Caco-2 (cell line): ENCODE data around the gene MGLL. TPM values are rescaled to one million over a fixed set of nuclear protein-coding genes. Genes with fewer than 3 reads are reported as not detected.

ENCODE experiments used
- BruUV-seq: library from RNA; stranded (reverse); fragments of 400-500 nt; replicated peaks from 2 replicates; lab custom pipeline; 2021; lab: Mats Ljungman, UMichigan
- CTCF ChIA-PET: fragments of 300-600 bp; sonication (Branson Sonifier 250); formaldehyde crosslinking; loops from one replicate; lab custom pipeline; 2022; ENCODE audit warnings: antibody characterized with exemption; lab: Charles Lee
- POLR2A ChIA-PET: fragments of 300-600 bp; sonication (Branson Sonifier 250); formaldehyde crosslinking; loops from one replicate; lab custom pipeline; 2022; ENCODE audit warnings: antibody characterized with exemption; lab: Charles Lee
- DNase-seq, 2 experiments: peaks; one replicate each; pipeline versions ENCODE4 v3.0.0 to v3.0.0-alpha.2; 2020 to 2022
- H3K27me3 ChIP-seq: replicated peaks from 2 replicates; pipeline ENCODE4 v1.6.0; 2011; ENCODE audit warnings: low read length; ENCODE audit not compliant: control insufficient read depth, insufficient read depth
- H3K36me3 ChIP-seq: 2 replicates; pipeline ENCODE4 v1.5.1; 2011; ENCODE audit warnings: low read length; ENCODE audit not compliant: control insufficient read depth, insufficient read depth
- H3K4me1 ChIP-seq: fragments of 250-450 bp; sonication (Bioruptor Pico); 2 replicates; pipeline ENCODE4 v1.5.1; 2020; ENCODE audit warnings: mild to moderate bottlenecking
- H3K4me3 ChIP-seq: 2 replicates; pipeline ENCODE4 v1.5.1; 2011; ENCODE audit warnings: low read depth, mild to moderate bottlenecking, control low read depth, low read length
- H3K9me3 ChIP-seq: fragments of 250-450 bp; sonication (Bioruptor Pico); 2 replicates; pipeline ENCODE4 v1.5.1; 2020; ENCODE audit warnings: mild to moderate bottlenecking, moderate library complexity
- H3K27ac Mint-ChIP-seq: one replicate; pipeline ENCODE4 v1.8.0; 2022; ENCODE audit warnings: mixed read lengths; ENCODE audit not compliant: unreplicated experiment
- H3K27me3 Mint-ChIP-seq: one replicate; pipeline ENCODE4 v1.8.0; 2022; ENCODE audit warnings: mixed read lengths; ENCODE audit not compliant: insufficient read depth, unreplicated experiment
- H3K36me3 Mint-ChIP-seq: one replicate; pipeline ENCODE4 v1.8.0; 2022; ENCODE audit warnings: mild to moderate bottlenecking, mixed read lengths; ENCODE audit not compliant: insufficient read depth, unreplicated experiment
- H3K4me1 Mint-ChIP-seq: one replicate; pipeline ENCODE4 v1.8.0; 2022; ENCODE audit warnings: low read depth, mixed read lengths; ENCODE audit not compliant: unreplicated experiment
- H3K4me3 Mint-ChIP-seq: one replicate; pipeline ENCODE4 v1.8.0; 2022; ENCODE audit warnings: mild to moderate bottlenecking, moderate library complexity, mixed read lengths; ENCODE audit not compliant: unreplicated experiment
- H3K9me3 Mint-ChIP-seq: one replicate; pipeline ENCODE4 v1.8.0; 2022; ENCODE audit warnings: mixed read lengths; ENCODE audit not compliant: unreplicated experiment
- CTCF ChIP-seq, 2 experiments: fragments of 200-600 bp in 1 of 2; IDR thresholded peaks; 1 replicate in 1 of 2; 2 replicates in 1 of 2; pipeline versions ENCODE4 v1.5.1 to v1.8.0; 2011 to 2022; ENCODE audit warnings: antibody characterized with exemption in 1 of 2, control low read depth in 1 of 2, inconsistent platforms in 1 of 2, low read depth in 1 of 2, low read length in 1 of 2, mild to moderate bottlenecking in 1 of 2, moderate library complexity in 1 of 2; ENCODE audit not compliant: insufficient read depth in 1 of 2, severe bottlenecking in 1 of 2, unreplicated experiment in 1 of 2
- intact Hi-C: fragments of 100-400 bp; cut with micrococcal nuclease; formaldehyde crosslinking; loops from one replicate; pipeline ENCODE4 v1.10.0; 2022; ENCODE audit not compliant: unreplicated experiment
- total RNA-seq: library from RNA; stranded (reverse); gene quantifications from 2 replicates; pipeline ENCODE4 v1.2.3, GENCODE V29; 2022

The MGLL gene
- total RNA-seq, 1 experiment from 2014 or later: 7.8 TPM

DNA sequence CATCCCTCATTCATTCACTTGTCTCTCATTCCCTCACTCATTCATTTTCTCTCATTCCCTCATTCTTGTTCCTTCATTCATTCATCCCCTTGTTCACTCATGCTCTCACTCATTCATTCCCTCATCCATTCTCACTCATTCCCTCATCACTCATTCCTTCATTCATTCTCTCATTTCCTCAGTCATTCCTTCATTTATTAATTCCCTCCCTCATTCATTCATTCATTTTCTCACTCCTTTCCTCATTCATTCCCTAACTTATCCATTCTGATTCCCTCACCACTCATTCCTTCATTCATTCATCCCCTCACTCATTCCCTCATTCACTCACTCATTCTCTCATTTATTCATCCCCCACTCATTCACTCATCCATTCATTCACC lies 135.8 kb downstream of the MGLL start:
- Histone ChIP-seq H3K9me3 (no peaks in the 10 kb centered on the region), H3K4me1 (peaks cover 25% of the 10 kb centered on the region), H3K36me3 (no peaks in the 10 kb centered on the region), H3K4me3 (no peak overlapping the region), H3K27me3 (no peaks in the 10 kb centered on the region)
- POLR2A ChIA-PET: no interaction called here
- no TSS peak for BruUV-seq
- no peaks in the 10 kb centered on the region for H3K4me1 Mint-ChIP-seq
- H3K27me3 Mint-ChIP-seq: no peaks in the 10 kb centered on the region
- H3K36me3 Mint-ChIP-seq: no peaks in the 10 kb centered on the region
- no peak for DNase-seq
- CTCF ChIA-PET: no interaction called here
- H3K27ac Mint-ChIP-seq: no peak overlapping the region
- intact Hi-C loops: no loop called here
- H3K4me3 Mint-ChIP-seq: no peak overlapping the region
- H3K9me3 Mint-ChIP-seq: no peaks in the 10 kb centered on the region
- TF ChIP-seq CTCF (IDR thresholded peaks at IDR 0.05; ENCODE audit: insufficient read depth in 1 of 2, low read depth in 1 of 2, low read length in 1 of 2, severe bottlenecking in 1 of 2, unreplicated experiment in 1 of 2): no peak

- POLR2A ChIA-PET: no interaction called here
- Mint-ChIP-seq H3K27ac (no peak overlapping the region), H3K36me3 (no peaks in the 10 kb centered on the region), H3K4me3 (no peak overlapping the region), H3K9me3 (no peaks in the 10 kb centered on the region), H3K27me3 (no peaks in the 10 kb centered on the region), H3K4me1 (no peaks in the 10 kb centered on the region)
- no peaks in the 10 kb centered on the region for H3K27me3 ChIP-seq
- peaks cover 19% of the 10 kb centered on the region for H3K4me1 ChIP-seq
- no TSS peak for BruUV-seq
- H3K4me3 ChIP-seq: no peak overlapping the region
- no peak for TF ChIP-seq CTCF (IDR thresholded peaks at IDR 0.05; ENCODE audit: insufficient read depth in 1 of 2, low read depth in 1 of 2, low read length in 1 of 2, severe bottlenecking in 1 of 2, unreplicated experiment in 1 of 2)
- H3K9me3 ChIP-seq: no peaks in the 10 kb centered on the region
- intact Hi-C loops: no loop called here
- no peaks in the 10 kb centered on the region for H3K36me3 ChIP-seq
- CTCF ChIA-PET: no interaction called here
- DNase-seq: no peak
Measured at GRCh38 chr3:127685708-127686511, 136.4 kb downstream of the MGLL start.

DNA sequence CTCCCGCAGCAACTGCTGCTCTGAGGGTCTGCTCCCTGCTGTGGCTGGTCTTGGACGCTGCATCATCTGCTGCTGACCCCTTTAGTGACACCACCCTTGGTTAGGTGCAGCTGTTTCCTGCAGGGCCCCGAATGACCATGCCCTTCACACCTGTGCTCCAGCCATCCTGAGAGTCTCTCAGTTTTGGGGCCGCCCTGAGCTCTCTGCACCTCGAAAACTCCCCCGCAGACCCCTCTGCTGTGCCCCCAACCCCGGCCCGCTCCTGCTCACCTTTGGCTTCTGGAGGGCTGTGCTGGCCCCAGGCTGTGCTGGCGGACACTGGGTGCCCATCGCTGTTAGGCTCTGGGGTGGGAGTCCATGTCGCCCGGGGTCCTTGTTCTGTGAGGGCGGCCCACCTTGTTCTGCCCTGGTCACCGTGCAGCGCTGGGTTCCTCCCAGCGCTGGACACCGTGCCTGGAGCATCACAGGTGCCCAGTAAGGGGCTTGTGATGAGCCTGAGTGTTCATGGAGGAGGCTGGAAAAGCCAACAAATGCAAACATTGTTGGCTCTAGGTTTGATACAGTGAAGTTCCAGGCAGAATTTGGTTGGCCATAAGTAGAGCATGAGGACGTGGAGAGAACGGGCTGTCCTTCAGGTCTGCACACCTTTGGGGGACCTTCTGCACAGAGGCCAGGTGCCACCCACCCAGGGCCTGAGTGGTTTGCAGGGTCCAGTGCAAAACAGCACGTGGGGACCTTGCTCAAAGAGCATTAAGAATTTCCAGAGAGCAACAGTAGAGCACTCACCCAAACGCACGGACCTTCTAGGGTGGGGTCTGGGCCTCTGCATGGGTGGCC lies 137.2 kb downstream of the MGLL start:
- no peak overlapping the region for H3K27ac Mint-ChIP-seq
- no peaks in the 10 kb centered on the region for H3K36me3 Mint-ChIP-seq
- peak in 1 of 2 experiments; percentile 25 for DNase-seq
- Histone ChIP-seq H3K4me3 (no peak overlapping the region), H3K9me3 (no peaks in the 10 kb centered on the region), H3K4me1 (peaks cover 10% of the 10 kb centered on the region), H3K27me3 (no peaks in the 10 kb centered on the region), H3K36me3 (no peaks in the 10 kb centered on the region)
- no TSS peak for BruUV-seq
- H3K4me3 Mint-ChIP-seq: no peak overlapping the region
- no peaks in the 10 kb centered on the region for H3K27me3 Mint-ChIP-seq
- no peaks in the 10 kb centered on the region for H3K9me3 Mint-ChIP-seq
- TF ChIP-seq CTCF (IDR thresholded peaks at IDR 0.05; ENCODE audit: insufficient read depth in 1 of 2, low read depth in 1 of 2, low read length in 1 of 2, severe bottlenecking in 1 of 2, unreplicated experiment in 1 of 2): no peak
- no peaks in the 10 kb centered on the region for H3K4me1 Mint-ChIP-seq
- intact Hi-C loops: no loop called here
- CTCF ChIA-PET: no interaction called here
- POLR2A ChIA-PET: no interaction called here
